ENCODE results near the gene ARRDC4. TPM values are rescaled to one million over a fixed set of nuclear protein-coding genes. Genes with fewer than 3 reads are reported as not detected.

Gene ARRDC4
- total and polyA plus RNA-seq, 2 experiments from 2014 or later = 16.9 to 35.3 TPM

DNA sequence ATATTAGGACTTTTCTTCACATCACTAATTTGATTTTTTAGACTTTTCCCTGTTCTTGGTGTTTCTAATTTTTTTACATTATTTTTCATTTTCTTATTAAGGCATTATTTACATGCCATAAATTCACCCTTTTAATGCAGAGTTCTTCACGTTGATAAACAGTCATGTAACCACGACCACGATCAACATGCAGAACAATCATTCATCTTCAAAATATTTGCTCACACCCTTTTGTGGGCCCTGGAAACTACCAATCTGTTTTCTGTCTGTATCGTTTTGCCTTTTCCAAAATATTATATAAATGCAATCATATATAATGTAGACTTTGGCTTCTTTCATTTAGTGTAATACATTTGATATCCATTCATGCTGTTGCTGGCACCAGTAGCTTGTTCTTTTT, 48.7 kb downstream of the ARRDC4 start:
- Histone ChIP-seq H3K36me3 (replicated peaks; ENCODE audit: insufficient read depth, low read depth) (no peaks in the 10 kb centered on the region), H3K4me3 (no peak overlapping the region), H2AFZ (no peak overlapping the region), H3K27me3 (no peaks in the 10 kb centered on the region), H3K4me2 (no peak overlapping the region), H4K20me1 (ENCODE audit: insufficient read depth, poor library complexity, severe bottlenecking) (no peaks in the 10 kb centered on the region), H3K27ac (no peak overlapping the region), H3K9me3 (ENCODE audit: low read depth) (no peaks in the 10 kb centered on the region), H3K9me2 (replicated peaks; ENCODE audit: insufficient read depth) (no peaks in the 10 kb centered on the region), H3K4me1 (ENCODE audit: insufficient read depth) (peaks cover 4% of the 10 kb centered on the region), H3K79me2 (no peaks in the 10 kb centered on the region)
- TF ChIP-seq, protein P1, sequence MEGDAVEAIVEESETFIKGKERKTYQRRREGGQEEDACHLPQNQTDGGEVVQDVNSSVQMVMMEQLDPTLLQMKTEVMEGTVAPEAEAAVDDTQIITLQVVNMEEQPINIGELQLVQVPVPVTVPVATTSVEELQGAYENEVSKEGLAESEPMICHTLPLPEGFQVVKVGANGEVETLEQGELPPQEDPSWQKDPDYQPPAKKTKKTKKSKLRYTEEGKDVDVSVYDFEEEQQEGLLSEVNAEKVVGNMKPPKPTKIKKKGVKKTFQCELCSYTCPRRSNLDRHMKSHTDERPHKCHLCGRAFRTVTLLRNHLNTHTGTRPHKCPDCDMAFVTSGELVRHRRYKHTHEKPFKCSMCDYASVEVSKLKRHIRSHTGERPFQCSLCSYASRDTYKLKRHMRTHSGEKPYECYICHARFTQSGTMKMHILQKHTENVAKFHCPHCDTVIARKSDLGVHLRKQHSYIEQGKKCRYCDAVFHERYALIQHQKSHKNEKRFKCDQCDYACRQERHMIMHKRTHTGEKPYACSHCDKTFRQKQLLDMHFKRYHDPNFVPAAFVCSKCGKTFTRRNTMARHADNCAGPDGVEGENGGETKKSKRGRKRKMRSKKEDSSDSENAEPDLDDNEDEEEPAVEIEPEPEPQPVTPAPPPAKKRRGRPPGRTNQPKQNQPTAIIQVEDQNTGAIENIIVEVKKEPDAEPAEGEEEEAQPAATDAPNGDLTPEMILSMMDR (IDR thresholded peaks at IDR 0.05; ENCODE audit: poor library complexity) = no peak
- TF ChIP-seq EZH2phosphoT487 (IDR thresholded peaks at IDR 0.05; ENCODE audit: low read depth, severe bottlenecking, unreplicated experiment) (no peak), EZH2 (IDR thresholded peaks at IDR 0.05; ENCODE audit: borderline replicate concordance) (no peak)
- DNase-seq (ENCODE audit: low spot score) = no peak
- 89% methylated on average over 4 of the region's 4 CpGs for WGBS (ENCODE audit: low lambda C conversion rate, missing lambda C conversion rate)

DNA sequence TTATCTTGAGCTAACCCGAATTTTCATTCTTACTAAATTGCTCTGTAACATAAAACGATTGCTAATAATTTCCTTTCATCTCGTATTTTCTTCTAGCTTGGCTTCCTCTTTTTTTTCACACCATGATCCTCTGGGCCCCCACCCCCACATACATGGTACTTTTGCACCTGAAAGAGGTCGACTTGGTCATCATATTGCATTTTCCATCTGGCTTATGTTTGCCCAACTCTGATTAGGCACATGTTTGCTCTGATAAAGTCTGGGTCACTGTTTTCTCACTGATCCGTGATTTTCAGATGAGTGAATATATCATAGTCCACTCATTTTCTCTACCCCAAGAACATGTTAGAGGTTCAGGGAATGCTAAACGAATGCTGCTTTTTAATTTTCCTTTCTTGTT, 49.5 kb downstream of the ARRDC4 start:
- no peaks in the 10 kb centered on the region for H3K9me3 ChIP-seq (ENCODE audit: low read depth)
- no peak overlapping the region for H3K4me3 ChIP-seq
- H3K27me3 ChIP-seq = no peaks in the 10 kb centered on the region
- H3K36me3 ChIP-seq (replicated peaks; ENCODE audit: insufficient read depth, low read depth) = no peaks in the 10 kb centered on the region
- peak overlapping the region; percentile 49 for H3K4me2 ChIP-seq
- H2AFZ ChIP-seq = peak overlapping the region; percentile 22
- H3K27ac ChIP-seq = no peak overlapping the region
- H3K9me2 ChIP-seq (replicated peaks; ENCODE audit: insufficient read depth) = no peaks in the 10 kb centered on the region
- TF ChIP-seq EZH2phosphoT487 (IDR thresholded peaks at IDR 0.05; ENCODE audit: low read depth, severe bottlenecking, unreplicated experiment) (no peak), EZH2 (IDR thresholded peaks at IDR 0.05; ENCODE audit: borderline replicate concordance) (no peak)
- TF ChIP-seq, protein P1 (IDR thresholded peaks at IDR 0.05; ENCODE audit: poor library complexity) = no peak
- no peaks in the 10 kb centered on the region for H3K79me2 ChIP-seq
- H3K4me1 ChIP-seq (ENCODE audit: insufficient read depth) = peaks cover 4% of the 10 kb centered on the region
- no peaks in the 10 kb centered on the region for H4K20me1 ChIP-seq (ENCODE audit: insufficient read depth, poor library complexity, severe bottlenecking)
- no peak for DNase-seq (ENCODE audit: low spot score)
- 73% methylated on average over 6 of the region's 6 CpGs for WGBS (ENCODE audit: low lambda C conversion rate, missing lambda C conversion rate)

DNA sequence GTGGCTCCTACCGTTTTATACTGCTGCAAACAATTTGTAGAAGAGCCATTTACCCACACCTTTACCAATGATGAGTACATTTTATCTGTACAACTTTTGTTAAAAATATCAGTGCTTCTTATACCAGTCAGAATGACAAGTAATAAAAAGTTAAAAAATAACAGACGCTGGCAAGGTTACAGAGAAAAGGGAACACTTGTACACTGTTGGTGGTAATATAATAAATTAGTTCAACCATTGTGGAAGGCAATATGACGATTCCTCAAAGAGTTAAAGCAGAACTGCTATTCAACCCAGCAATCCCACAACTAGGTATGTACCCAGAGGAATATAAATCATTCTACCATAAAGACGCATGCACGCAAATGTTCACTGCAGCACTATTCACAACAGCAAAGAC, 51.9 kb downstream of the ARRDC4 start:
- 84% methylated on average over 5 of the region's 5 CpGs for WGBS (ENCODE audit: low lambda C conversion rate, missing lambda C conversion rate)
- peaks cover 3% of the 10 kb centered on the region for H3K27me3 ChIP-seq
- no peaks in the 10 kb centered on the region for H3K9me3 ChIP-seq (ENCODE audit: low read depth)
- H3K4me1 ChIP-seq (ENCODE audit: insufficient read depth) = peaks cover 4% of the 10 kb centered on the region
- H2AFZ ChIP-seq = no peak overlapping the region
- no peaks in the 10 kb centered on the region for H3K36me3 ChIP-seq (replicated peaks; ENCODE audit: insufficient read depth, low read depth)
- H3K4me2 ChIP-seq = no peak overlapping the region
- no peak for DNase-seq (ENCODE audit: low spot score)
- TF ChIP-seq, protein P1 (IDR thresholded peaks at IDR 0.05; ENCODE audit: poor library complexity) = no peak
- no peak for TF ChIP-seq EZH2phosphoT487 (IDR thresholded peaks at IDR 0.05; ENCODE audit: low read depth, severe bottlenecking, unreplicated experiment)
- no peak for TF ChIP-seq EZH2 (IDR thresholded peaks at IDR 0.05; ENCODE audit: borderline replicate concordance)
- H3K4me3 ChIP-seq = no peak overlapping the region
- H3K27ac ChIP-seq = no peak overlapping the region
- no peaks in the 10 kb centered on the region for H3K79me2 ChIP-seq
- no peaks in the 10 kb centered on the region for H4K20me1 ChIP-seq (ENCODE audit: insufficient read depth, poor library complexity, severe bottlenecking)
- H3K9me2 ChIP-seq (replicated peaks; ENCODE audit: insufficient read depth) = no peaks in the 10 kb centered on the region

DNA sequence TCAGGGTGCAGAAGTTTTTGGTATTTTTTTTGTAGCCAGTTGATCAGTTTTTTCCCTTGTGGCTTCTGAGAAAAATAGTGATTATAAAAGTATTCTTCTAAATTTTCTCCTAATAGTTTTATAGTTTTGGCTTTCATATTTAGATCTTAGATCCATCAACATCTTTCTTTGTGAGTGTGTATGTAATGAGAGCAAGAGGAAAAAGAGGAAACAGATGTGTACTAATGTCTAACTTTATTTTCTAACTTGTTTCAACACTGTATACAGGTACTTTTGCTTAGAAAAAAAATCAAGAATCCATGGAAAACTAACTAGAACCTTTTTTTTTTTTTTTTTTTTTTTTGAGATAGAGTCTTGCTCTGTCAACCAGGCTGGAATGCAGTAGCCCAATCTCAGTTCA, 53.1 kb downstream of the ARRDC4 start:
- no peak for DNase-seq (ENCODE audit: low spot score)
- Histone ChIP-seq H3K4me2 (no peak overlapping the region), H3K9me3 (ENCODE audit: low read depth) (no peaks in the 10 kb centered on the region), H3K36me3 (replicated peaks; ENCODE audit: insufficient read depth, low read depth) (no peaks in the 10 kb centered on the region), H3K79me2 (no peaks in the 10 kb centered on the region), H3K27me3 (peaks cover 3% of the 10 kb centered on the region), H3K27ac (no peak overlapping the region), H4K20me1 (ENCODE audit: insufficient read depth, poor library complexity, severe bottlenecking) (no peaks in the 10 kb centered on the region), H3K4me1 (ENCODE audit: insufficient read depth) (peaks cover 4% of the 10 kb centered on the region), H3K4me3 (no peak overlapping the region), H2AFZ (no peak overlapping the region), H3K9me2 (replicated peaks; ENCODE audit: insufficient read depth) (no peaks in the 10 kb centered on the region)
- TF ChIP-seq, protein P1 (IDR thresholded peaks at IDR 0.05; ENCODE audit: poor library complexity) = no peak
- TF ChIP-seq EZH2phosphoT487 (IDR thresholded peaks at IDR 0.05; ENCODE audit: low read depth, severe bottlenecking, unreplicated experiment) (no peak), EZH2 (IDR thresholded peaks at IDR 0.05; ENCODE audit: borderline replicate concordance) (no peak)

All from hepatocyte (in vitro differentiated cells).